Left colon (tissue), 2 donors: ENCODE results near the gene DNPEP. TPM values are rescaled to one million over a fixed set of nuclear protein-coding genes. Genes with fewer than 3 reads are reported as not detected.

ENCODE experiments used
- ATAC-seq: fragments of 200-7000 bp; cut with Tn5 transposase; one replicate; pipeline ENCODE4 v1.9.1; 2020; ENCODE audit warnings: mild to moderate bottlenecking, moderate library complexity
- DNase-seq, 2 donors: peaks; one replicate each; pipeline ENCODE4 v3.0.0-alpha.2; 2020
- intact Hi-C, 2 donors: fragments of 100-400 bp; cut with DNase I in 1 of 2; cut with micrococcal nuclease in 1 of 2; formaldehyde crosslinking; loops; one replicate each; pipeline versions ENCODE4 v1.11.2 to v1.14.0; 2022; cut with DNase I, micrococcal nuclease
- total RNA-seq, 2 donors: library from RNA; stranded (reverse); fragmentation: NEBNext Ultra II Directional; extraction: Animal tissue kit (Norgen Biotek cat#: 25700); gene quantifications; one replicate each; pipeline ENCODE4 v1.2.1, GENCODE V29; 2021
- donor health status: DM: no; HTN: no; CAD: no.
- donor health status: DM: yes; HTN: yes; CAD: no.

The DNPEP gene
- total RNA-seq, 2 donors from 2014 or later: 94.2 to 130 TPM

GRCh38 chr2:219332542-219332941 is 55.2 kb downstream of the DNPEP start, which contains the start of gene RESP18:
Gene RESP18, minus strand, starts transcription at chr2:219332744.
- ATAC-seq (no peak), DNase-seq (no peak)
- intact Hi-C loops: no loop called here

GRCh38 chr2:219331560-219332213 is 56.0 kb downstream of the DNPEP start:
- intact Hi-C loops: no loop called here
- DNase-seq (peak in 1 of 2 donors; percentile 28), ATAC-seq (peak; percentile 48)

DNA sequence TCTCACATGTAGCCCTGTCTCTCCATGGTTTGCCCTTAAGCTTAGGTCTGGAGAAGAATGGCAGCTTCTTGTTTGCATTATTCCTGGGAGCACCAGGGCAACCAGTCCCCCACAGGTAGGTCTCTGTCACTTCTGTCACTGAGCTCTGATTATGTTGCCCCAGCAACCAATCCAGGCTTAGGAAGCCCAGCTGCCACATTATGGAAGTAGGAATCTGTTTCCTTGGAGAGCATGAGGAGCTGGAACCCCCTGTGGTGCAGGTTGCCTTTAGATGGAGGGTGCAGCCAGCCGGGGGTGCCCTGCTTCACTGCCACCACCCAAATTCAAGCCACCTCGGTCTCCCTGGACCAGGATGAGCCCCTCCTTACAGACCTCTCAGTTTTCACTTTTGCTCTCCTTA is 60.0 kb downstream of the DNPEP start:
- no peak for ATAC-seq
- intact Hi-C loops: no loop called here
- DNase-seq: no peak

GRCh38 chr2:219325657-219326315 is 61.9 kb downstream of the DNPEP start:
- intact Hi-C loops: no loop called here
- DNase-seq: no peak
- no peak for ATAC-seq

DNA sequence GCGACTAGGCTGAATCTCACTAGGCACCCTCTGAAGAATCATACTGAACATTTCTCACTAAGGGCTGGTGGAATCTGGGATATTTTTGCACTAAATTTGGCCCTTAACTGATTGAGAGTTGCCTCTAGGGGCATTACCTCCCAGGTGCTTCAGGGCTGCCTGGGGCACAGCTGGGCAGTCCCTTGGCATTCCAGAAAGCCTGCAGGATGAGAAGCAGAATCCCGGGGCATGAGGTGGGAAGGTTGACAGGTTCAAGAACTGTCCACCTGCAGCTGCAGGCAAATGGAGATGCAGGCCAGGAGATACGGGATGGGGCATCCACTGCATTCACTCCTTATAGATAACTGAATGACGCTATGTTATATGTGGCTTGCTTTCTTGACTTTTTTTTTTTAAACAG is 62.6 kb downstream of the DNPEP start:
- DNase-seq (no peak), ATAC-seq (no peak)
- intact Hi-C loops: no loop called here

DNA sequence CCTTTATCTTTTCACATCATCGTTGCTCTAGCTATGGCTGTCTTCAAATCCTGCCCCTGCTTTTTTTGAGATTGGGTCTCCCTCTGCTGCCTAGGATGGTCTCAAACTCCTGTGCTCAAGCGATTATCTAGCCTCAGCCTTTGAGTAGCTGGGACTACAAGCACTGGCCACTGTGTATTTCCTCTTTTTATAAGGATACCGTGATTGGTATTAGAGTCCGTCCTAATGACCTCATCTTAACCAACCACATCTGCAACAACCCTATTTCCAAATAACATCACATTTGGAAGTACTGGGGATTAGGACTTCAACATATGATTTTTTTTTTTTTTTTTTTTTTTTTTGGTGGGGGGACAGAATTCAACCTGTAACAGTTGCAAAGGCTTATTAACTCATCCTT is 64.3 kb downstream of the DNPEP start:
- intact Hi-C loops: no loop called here
- no peak for DNase-seq
- no peak for ATAC-seq

Other genes with a start within 250 kb of the DNPEP start
- 10 to 100 TPM; 45.4 to 56.1 TPM for gene NHEJ1, start 227.1 kb downstream of the DNPEP start, total RNA-seq
- 1 to 10 TPM; 5.1 to 6.1 TPM for gene SLC23A3, start 217.9 kb downstream of the DNPEP start, total RNA-seq
- gene CNPPD1, start 211.0 kb downstream of the DNPEP start, total RNA-seq: 100 to 1,000 TPM; 119 TPM
- gene RETREG2, start 209.6 kb downstream of the DNPEP start, total RNA-seq: 100 to 1,000 TPM; 122 to 138 TPM
- gene ZFAND2B, start 181.1 kb downstream of the DNPEP start, total RNA-seq: 10 to 100 TPM; 78.0 to 89.9 TPM
- gene ABCB6, start 169.0 kb downstream of the DNPEP start, total RNA-seq: 10 to 100 TPM in 1 of 2 donors, 1 to 10 TPM in 1; 6.8 to 11.4 TPM
- 10 to 100 TPM; 60.2 to 66.0 TPM for gene ATG9A, start 158.3 kb downstream of the DNPEP start, total RNA-seq
- gene ANKZF1, start 158.1 kb downstream of the DNPEP start, total RNA-seq: 10 to 100 TPM; 33.8 to 40.9 TPM
- gene GLB1L, start 142.5 kb downstream of the DNPEP start, total RNA-seq: 1 to 10 TPM; 4.2 to 4.5 TPM
- 10 to 100 TPM; 41.9 to 42.5 TPM for gene STK16, start 142.4 kb downstream of the DNPEP start, total RNA-seq
- not detected for gene TUBA4B, start 134.7 kb downstream of the DNPEP start, total RNA-seq
- gene TUBA4A, start 134.0 kb downstream of the DNPEP start, total RNA-seq: 10 to 100 TPM; 60.2 to 83.1 TPM
- gene DNAJB2, start 108.5 kb downstream of the DNPEP start, total RNA-seq: 10 to 100 TPM; 64.2 to 67.6 TPM
- 1 to 10 TPM; 1.9 to 2.3 TPM for gene PTPRN, start 78.5 kb downstream of the DNPEP start, total RNA-seq
- not detected for gene RESP18, start 55.2 kb downstream of the DNPEP start, total RNA-seq
- gene DES, start 30.5 kb upstream of the DNPEP start, total RNA-seq: 100 to 1,000 TPM in 1 of 2 donors, 10 to 100 TPM in 1; 18.5 to 706 TPM
- gene SPEG, start 46.9 kb upstream of the DNPEP start, total RNA-seq: 10 to 100 TPM in 1 of 2 donors, 1 to 10 TPM in 1; 2.9 to 29.4 TPM
- 10 to 100 TPM; 44.8 to 56.1 TPM for gene GMPPA, start 111.0 kb upstream of the DNPEP start, total RNA-seq
- gene ASIC4, start 126.6 kb upstream of the DNPEP start, total RNA-seq: not detected
- gene CHPF, start 155.9 kb upstream of the DNPEP start, total RNA-seq: 10 to 100 TPM; 27.8 to 37.2 TPM
- 1 to 10 TPM; 1.4 to 1.6 TPM for gene TMEM198, start 156.1 kb upstream of the DNPEP start, total RNA-seq
- gene OBSL1, start 183.6 kb upstream of the DNPEP start, total RNA-seq: 10 to 100 TPM; 11.0 to 11.9 TPM
- gene INHA, start 184.4 kb upstream of the DNPEP start, total RNA-seq: not detected
- 10 to 100 TPM; 27.9 to 35.5 TPM for gene STK11IP, start 209.9 kb upstream of the DNPEP start, total RNA-seq
- gene SLC4A3, start 239.7 kb upstream of the DNPEP start, total RNA-seq: 1 to 10 TPM in 1 of 2 donors, under 1 TPM in 1; 0.24 to 1.2 TPM